ENCODE results near the gene HS2ST1.

The HS2ST1 gene

GRCh38 chr1:87074001-87074795 lies 159.8 kb downstream of the HS2ST1 start:
- no peak for DNase-seq

- no peak for DNase-seq
These were observed 163.7 kb downstream of the HS2ST1 start for GRCh38 chr1:87077959-87078639.

- DNase-seq: no peak
These were observed 169.9 kb downstream of the HS2ST1 start for GRCh38 chr1:87084244-87084836.

GRCh38 chr1:87086120-87086519 lies 171.7 kb downstream of the HS2ST1 start:
- DNase-seq: no peak

GRCh38 chr1:87089070-87089736 lies 174.8 kb downstream of the HS2ST1 start:
- no peak for DNase-seq

GRCh38 chr1:87089823-87090222 lies 175.4 kb downstream of the HS2ST1 start:
- DNase-seq: no peak

GRCh38 chr1:87091425-87091824 lies 177.0 kb downstream of the HS2ST1 start:
- no peak for DNase-seq

GRCh38 chr1:87092846-87093245 lies 178.4 kb downstream of the HS2ST1 start:
- DNase-seq: no peak

- DNase-seq: no peak
These were observed 178.9 kb downstream of the HS2ST1 start for GRCh38 chr1:87093286-87093685.

- no peak for DNase-seq
These were observed 179.8 kb downstream of the HS2ST1 start for GRCh38 chr1:87094238-87094637.

- DNase-seq: no peak
These were observed 185.8 kb downstream of the HS2ST1 start for GRCh38 chr1:87100271-87100670.

GRCh38 chr1:87103074-87103473 lies 188.6 kb downstream of the HS2ST1 start:
- no peak for DNase-seq

- no peak for DNase-seq
These were observed 189.7 kb downstream of the HS2ST1 start for GRCh38 chr1:87104140-87104539.

GRCh38 chr1:87104945-87105344 lies 190.5 kb downstream of the HS2ST1 start:
- no peak for DNase-seq

- DNase-seq: no peak
These were observed 191.7 kb downstream of the HS2ST1 start for GRCh38 chr1:87106144-87106543.

- no peak for DNase-seq
These were observed 192.4 kb downstream of the HS2ST1 start for GRCh38 chr1:87106867-87107266.

GRCh38 chr1:87108228-87108627 lies 193.8 kb downstream of the HS2ST1 start:
- DNase-seq: no peak

GRCh38 chr1:87108814-87109411 lies 194.5 kb downstream of the HS2ST1 start:
- no peak for DNase-seq

- no peak for DNase-seq
These were observed 197.4 kb downstream of the HS2ST1 start for GRCh38 chr1:87111659-87112371.

- no peak for DNase-seq
These were observed 198.9 kb downstream of the HS2ST1 start for GRCh38 chr1:87113313-87113712.

GRCh38 chr1:87115317-87115890 lies 201.0 kb downstream of the HS2ST1 start:
- no peak for DNase-seq

GRCh38 chr1:87115891-87116290 lies 201.5 kb downstream of the HS2ST1 start:
- no peak for DNase-seq
